GM21381 (cell line): Measurements from ENCODE around the gene MS4A6A.
A peak's percentile ranks its signal among the peaks of the same experiment; 100 is the strongest.
"Not testable (repeated sequence)": the region's sequence is repeated elsewhere in the genome, so short reads cannot be mapped to it uniquely, and the experiment has no call there.

ENCODE experiments used
- ATAC-seq: cut with Tn5 transposase; IDR thresholded peaks from one replicate; pipeline ENCODE4 v1.9.1; 2021; ENCODE audit warnings: mild to moderate bottlenecking, moderate library complexity; ENCODE audit not compliant: unreplicated experiment

Gene MS4A6A, protein sequence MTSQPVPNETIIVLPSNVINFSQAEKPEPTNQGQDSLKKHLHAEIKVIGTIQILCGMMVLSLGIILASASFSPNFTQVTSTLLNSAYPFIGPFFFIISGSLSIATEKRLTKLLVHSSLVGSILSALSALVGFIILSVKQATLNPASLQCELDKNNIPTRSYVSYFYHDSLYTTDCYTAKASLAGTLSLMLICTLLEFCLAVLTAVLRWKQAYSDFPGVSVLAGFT

GRCh38 chr11:60182541-60183330 is at the start of gene MS4A6A:
MS4A6A (minus strand) TSS chr11:60183083; CDS start chr11:60181727, 1,356 bp downstream.
- ATAC-seq: no peak

- ATAC-seq: no peak
These were observed 47.8 kb upstream of the MS4A6A start for GRCh38 chr11:60230681-60231080.

GRCh38 chr11:60222141-60222540 is 39.3 kb upstream of the MS4A6A start:
- no peak for ATAC-seq

DNA sequence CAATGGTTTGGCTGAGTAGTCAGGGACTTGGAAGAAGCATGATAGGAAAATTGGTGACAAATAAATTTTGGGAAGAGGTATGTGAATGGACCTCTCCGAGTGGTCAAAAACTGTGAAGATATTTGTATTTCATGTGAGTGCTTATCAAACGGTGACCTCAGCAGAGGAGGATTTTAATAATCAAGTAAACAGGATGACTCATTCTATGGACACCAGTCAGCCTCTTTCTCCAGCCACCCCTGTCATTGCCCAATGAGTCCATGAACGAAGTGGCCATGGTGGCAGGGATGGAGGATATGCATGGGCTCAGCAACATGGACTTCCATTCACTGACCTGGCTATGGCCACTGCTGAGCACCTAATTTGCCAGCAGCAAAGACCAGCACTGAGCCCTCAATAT is 38.8 kb upstream of the MS4A6A start:
- no peak for ATAC-seq

- no peak for ATAC-seq
These were observed 38.3 kb upstream of the MS4A6A start for GRCh38 chr11:60221181-60221580.

DNA sequence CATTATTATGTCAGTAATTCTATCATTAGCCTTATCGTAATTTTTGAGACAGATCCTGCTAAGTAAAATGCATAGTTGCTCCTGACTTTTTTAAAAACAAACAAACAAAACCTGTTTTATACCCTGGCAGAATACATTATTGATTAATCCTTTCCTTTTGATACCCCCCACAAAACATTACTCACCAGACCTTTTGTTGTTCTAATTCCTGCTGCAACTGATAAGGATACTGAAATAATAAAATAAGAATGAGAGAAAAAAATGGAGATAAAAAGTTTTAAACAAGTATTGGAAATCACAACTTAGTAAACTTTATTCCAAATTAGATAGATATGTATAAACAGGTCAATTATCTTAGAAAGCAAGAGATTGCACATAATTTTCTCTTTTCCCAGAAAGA is 31.5 kb upstream of the MS4A6A start:
- ATAC-seq: no peak

- no peak for ATAC-seq
These were observed 28.3 kb upstream of the MS4A6A start for GRCh38 chr11:60211206-60211605.

GRCh38 chr11:60209977-60210376 is 27.1 kb upstream of the MS4A6A start:
- no peak for ATAC-seq

GRCh38 chr11:60208951-60209350 is 26.1 kb upstream of the MS4A6A start:
- ATAC-seq: no peak

DNA sequence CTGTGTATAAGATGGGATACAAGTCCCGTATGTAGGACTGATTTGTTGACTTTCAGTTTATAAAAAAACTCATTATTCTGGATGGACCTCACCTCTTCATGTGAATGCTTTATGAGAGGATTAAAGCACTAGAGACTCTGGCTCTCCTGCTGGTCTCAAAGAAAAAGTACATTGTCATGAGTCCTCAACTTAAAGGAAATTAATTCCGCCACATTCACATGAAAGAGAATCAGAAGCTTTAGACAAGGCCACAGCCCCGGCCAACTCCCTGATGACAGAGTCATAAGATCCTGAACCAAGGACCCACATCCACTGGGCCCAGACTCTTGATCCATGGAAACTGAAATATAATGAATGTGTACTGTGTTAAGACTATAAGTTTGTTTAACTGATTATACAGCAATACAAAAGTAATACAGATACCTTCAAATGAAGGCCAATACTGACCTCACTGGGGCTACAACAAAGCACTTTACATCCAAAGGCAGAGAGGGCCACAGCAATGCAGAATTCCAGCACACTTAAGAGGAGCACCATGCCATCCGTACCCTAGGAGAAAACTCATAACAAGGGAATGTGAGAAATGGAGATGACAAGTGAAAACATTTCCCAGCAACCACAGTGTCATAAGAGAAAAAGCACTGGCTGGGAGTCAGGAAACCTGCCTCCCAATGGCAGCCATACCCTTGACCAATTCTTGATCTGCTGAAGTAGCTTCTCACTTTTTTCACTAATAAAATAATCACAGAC is 25.4 kb upstream of the MS4A6A start:
- ATAC-seq: no peak

- no peak for ATAC-seq
These were observed 23.7 kb upstream of the MS4A6A start for GRCh38 chr11:60206616-60207015.

DNA sequence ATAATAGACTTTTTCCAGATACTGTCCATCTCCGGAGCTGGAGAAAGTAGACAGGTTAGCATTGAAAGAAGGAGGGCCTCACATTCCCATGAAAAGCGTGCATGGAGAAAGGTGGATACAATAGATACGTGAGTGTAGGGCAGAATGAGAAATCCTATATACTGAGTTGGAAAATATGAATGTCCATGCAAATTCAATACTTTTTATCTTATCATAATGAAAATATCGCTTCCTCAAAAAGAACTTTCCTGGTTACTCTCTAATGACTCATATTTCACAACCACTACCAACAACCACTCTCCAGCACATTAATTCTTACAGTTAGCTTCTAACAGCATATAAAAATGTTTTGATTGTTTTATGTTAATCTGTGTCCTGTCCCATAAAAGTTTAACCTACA is 22.0 kb upstream of the MS4A6A start:
- ATAC-seq: no peak

GRCh38 chr11:60201334-60201733 is 18.5 kb upstream of the MS4A6A start:
- ATAC-seq: not testable (repeated sequence)

DNA sequence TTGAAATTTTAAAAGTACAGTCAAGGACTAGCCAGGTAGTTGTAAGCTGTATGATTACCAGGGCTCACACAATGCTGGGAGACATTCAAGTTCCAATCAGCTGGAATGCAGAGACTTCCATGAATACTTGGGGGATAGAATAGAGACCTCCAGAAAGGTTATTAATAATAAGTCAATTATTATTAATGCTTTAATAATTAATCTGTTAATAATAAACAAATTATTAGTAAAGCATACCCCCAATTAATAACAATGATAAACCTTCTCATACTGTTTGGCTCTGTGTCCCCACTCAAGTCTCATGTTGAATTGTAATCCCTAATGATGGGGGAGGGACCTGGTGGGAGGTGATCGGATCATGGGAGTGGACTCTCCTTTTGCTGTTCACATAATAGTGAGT is 14.6 kb upstream of the MS4A6A start:
- no peak for ATAC-seq

GRCh38 chr11:60195923-60196368 is 13.1 kb upstream of the MS4A6A start:
- no peak for ATAC-seq

- no peak for ATAC-seq
These were observed 11.6 kb upstream of the MS4A6A start for GRCh38 chr11:60194511-60194910.

DNA sequence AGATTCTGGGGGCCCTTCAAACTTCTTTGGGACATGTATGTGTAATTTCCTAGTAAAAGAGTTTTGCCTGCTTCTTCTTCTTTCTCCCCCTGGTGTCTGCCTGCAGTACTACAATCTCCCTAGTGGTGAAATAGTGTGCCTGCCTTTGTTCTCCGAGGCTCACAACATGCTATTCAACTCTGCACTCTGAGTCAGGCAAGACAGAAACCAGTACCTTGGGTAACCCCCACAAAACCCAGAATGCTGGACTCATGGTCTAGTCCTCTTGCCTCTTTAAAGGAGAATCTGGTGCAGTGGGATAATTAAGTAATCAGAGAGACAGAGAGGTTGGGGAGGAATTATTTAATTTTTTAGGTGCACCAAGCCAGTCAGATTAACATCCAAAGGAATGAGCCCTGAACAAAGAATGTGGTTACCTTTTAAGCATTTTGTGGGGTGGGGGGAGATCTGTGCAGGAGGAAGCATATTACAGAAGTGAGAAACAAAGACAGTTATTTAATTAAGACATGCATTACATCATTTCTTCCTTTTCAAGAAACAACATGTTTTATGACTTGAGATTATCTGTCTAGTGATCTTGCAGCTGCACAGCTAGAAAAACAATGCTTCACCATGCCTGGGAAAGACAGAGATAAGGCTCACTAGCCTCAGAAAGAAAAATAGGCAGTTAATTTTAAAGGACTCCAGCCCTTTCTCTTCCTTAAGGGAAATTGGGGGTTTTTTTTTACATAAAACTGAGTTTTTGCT is 11.0 kb upstream of the MS4A6A start:
- peak; percentile 80 for ATAC-seq

DNA sequence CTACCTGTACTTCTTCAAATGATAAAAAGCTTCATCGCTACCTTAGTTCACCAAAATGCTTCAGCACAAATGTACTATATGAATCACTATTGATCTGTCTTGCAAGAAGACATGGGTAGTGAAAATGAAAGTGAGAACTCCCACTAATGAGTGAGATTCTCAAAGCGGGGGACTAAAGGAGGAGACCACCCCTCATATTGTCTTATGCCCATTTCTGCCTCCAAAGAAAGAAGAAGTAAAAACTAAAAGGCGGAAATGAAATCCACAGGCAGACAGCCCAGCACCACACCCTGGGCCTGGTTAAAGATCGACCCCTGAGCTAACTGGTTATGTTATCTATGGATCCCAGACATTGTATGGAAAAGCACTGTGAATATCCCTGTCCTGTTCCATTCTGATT is 9.7 kb upstream of the MS4A6A start:
- not testable (repeated sequence) for ATAC-seq

- not testable (repeated sequence) for ATAC-seq
These were observed 5.6 kb upstream of the MS4A6A start for GRCh38 chr11:60188481-60188880.

GRCh38 chr11:60186128-60186527 is 3.2 kb upstream of the MS4A6A start:
- ATAC-seq: not testable (repeated sequence)

- not testable (repeated sequence) for ATAC-seq
These were observed 2.6 kb upstream of the MS4A6A start for GRCh38 chr11:60185512-60185827.
